HFF-Myc (cell line): ENCODE data around the gene MED13.
"Not testable (repeated sequence)": the region's sequence is repeated elsewhere in the genome, so short reads cannot be mapped to it uniquely, and the experiment has no call there.

Source experiments
- DNase-seq: peaks from one replicate; pipeline ENCODE4 v3.0.0-alpha.2; 2011; ENCODE audit warnings: low read depth; ENCODE audit errors: extremely low read depth
- H3K4me3 ChIP-seq: replicated peaks from 2 replicates; pipeline ENCODE4 v1.5.1; 2011; ENCODE audit warnings: low read depth, mild to moderate bottlenecking, control low read depth, low read length
- CTCF ChIP-seq: IDR thresholded peaks from 2 replicates; pipeline ENCODE4 v1.5.1; 2012; ENCODE audit warnings: mild to moderate bottlenecking, low read depth, low read length, control low read depth; ENCODE audit errors: missing control alignments

Gene MED13

GRCh38 chr17:62004388-62004787, 60.7 kb downstream of the MED13 start:
- no peak overlapping the region for H3K4me3 ChIP-seq
- no peak for TF ChIP-seq CTCF
- DNase-seq, result no peak

- H3K4me3 ChIP-seq, DNase-seq: not testable (repeated sequence)
These were observed 61.9 kb downstream of the MED13 start for GRCh38 chr17:62003141-62003540.

DNA sequence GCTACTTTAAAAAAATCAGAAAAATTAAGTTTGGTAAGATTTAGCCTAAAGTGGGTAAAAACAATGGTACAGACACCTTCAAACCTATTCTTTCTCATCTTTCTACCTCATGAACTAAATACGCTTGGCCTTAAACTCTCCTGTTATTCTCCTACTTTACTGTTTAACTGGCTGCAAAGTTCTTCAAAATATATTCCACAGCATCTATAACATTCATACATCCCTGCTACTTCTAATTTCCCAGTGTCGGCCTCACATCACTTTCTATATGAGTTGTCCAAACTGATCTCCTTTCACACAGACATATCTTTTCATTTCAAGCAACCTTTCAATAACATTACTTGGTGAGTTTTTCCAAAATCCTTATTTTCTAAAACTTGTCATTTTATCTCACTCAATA, 64.0 kb downstream of the MED13 start:
- H3K4me3 ChIP-seq, result no peak overlapping the region
- DNase-seq, result no peak
- no peak for TF ChIP-seq CTCF

DNA sequence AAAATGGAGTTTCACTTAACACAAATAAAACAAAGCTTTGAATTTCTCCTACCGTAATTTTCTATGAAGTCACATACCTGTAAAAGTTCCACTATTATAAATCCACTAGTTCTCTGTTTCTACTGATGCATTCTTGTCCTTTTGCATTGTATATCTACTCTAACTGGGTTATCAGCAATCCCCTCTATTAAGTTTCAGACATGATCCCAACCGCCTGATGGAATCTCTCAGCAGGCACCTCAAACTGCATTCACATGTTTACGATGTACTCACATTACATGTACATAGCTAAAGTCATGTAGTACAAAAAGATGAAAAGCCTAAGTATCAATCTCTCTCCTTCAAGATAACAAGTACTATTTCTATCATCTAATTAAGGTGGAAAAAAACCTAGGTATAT, 64.9 kb downstream of the MED13 start:
- no peak overlapping the region for H3K4me3 ChIP-seq
- no peak for DNase-seq
- TF ChIP-seq CTCF, result no peak

GRCh38 chr17:61998534-61998933, 66.5 kb downstream of the MED13 start:
- not testable (repeated sequence) for H3K4me3 ChIP-seq, DNase-seq

DNA sequence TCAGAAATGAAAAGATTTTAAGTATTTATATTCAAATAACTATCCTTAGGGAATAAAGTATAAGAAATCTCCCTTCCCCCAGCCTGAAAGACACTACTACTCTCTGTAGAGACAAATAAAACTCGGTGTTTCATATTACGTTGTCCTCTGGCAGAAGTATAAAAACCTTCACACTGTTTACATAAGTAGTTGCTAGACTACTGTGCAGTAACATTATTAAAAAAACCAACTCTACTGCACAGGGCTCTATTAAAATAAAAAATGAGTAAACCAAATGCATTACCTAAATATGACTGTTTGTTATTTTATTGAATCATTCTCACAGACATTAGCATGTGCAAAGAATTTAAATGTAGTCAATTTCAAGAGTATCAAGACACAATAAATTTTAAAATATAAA, 67.4 kb downstream of the MED13 start:
- no peak overlapping the region for H3K4me3 ChIP-seq
- TF ChIP-seq CTCF, result no peak
- DNase-seq, result peak; percentile 20

DNA sequence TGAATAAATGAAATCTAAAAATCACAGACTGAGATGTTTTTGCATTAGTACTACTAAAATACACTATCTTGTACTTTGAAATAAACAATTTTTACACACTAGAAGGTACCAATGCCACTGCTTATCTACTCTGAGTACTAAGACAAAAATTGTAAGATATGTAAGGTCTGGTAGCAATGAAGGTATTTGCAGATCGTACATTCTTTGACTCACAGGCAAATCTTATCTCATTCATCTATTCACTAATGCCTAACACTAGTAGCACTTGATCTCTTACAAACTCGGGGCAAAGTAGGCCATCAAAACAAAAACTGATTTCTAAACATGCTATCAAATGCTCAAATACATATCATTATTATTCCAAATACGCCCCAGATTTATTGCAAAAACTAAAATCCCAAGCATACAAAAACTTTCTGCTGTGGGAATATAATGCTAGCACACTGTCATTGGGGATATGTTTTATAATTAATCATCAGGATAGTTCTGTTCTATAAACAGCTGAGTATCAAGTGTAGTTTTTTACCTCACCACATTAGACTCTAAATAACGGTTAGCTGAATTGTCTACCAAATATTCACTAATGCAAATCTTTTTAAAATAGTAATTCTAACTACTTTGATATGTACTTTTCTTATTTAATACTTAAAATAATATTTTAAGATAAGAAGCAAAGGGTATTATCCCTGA, 68.0 kb downstream of the MED13 start:
- no peak overlapping the region for H3K4me3 ChIP-seq
- no peak for TF ChIP-seq CTCF
- DNase-seq, result no peak

DNA sequence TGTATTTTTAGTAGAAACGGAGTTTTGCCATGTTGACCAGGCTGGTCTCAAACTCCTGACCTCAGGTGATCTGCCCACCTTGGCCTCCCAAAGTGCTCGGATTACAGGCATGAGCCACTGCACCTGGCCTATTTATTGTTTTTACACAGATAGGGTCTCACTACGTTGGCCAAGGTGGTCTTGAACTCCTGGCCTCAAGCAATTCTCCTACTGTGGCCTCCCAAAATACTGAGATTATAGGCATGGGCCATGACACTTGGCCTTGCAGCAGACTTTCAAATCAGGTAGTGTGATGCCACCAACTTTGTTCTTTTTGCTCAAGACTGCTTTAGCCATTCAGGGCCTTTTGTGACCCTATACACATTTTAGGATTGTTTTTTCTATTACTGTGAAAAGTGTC, 75.6 kb downstream of the MED13 start:
- DNase-seq, result no peak
- H3K4me3 ChIP-seq, result no peak overlapping the region

More for the DNA sequence above, 75.6 kb downstream of the MED13 start:
- no peak for TF ChIP-seq CTCF
